Measurements from ENCODE around the gene YIPF2.

Gene YIPF2

DNA sequence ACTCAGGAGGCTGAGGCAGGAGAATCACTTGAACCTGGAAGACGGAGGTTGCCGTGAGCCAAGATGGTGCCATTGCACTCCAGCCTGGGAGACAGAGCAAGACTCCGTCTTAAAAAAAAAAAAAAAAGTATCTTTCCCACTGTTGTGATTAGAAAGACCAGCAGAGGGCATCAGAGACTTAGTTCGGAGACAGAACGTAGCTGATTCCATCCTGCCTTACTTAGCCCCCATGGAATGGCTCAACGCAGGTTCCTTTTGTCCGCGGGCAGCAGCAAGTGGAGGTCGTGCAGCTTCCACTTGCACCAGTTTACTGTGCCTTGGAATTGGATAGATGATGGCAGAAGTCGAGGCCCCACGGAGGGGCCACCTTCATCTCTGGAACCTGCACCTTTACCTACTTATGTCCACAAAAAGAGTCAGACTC lies 8.2 kb upstream of the YIPF2 start:
- no peak for DNase-seq

DNA sequence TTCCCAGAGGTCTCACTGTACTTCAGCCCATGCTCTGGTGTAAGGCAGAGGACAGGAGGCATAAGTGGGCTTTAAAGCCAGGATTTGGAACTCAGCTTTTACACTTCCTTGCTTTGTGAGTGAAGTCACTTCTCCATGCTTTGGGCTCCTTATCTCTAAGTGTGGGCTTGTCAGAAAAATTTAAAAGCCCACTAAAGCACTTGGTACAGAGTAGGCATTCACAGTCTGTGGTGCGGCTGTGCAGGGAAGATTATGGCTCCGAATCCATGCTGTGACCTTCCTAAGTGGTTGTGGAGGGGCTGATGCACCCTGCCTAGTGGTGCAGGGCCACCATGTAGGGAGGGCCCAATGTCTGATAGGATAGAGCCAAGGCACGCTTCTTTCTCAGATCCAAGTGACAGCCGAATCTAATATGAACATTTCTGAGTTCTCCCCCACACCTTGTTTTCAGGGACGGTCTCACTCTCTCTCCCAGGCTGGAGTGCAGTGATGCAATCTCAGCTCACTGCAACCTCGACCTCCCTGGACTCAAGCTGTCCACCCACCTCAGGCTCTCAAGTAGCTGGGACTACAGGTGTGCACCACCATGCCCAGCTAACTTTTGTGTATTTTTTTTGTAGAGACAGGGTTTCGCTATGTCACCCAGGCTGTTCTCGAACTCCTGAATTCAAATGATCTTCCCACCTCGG lies 7.1 kb upstream of the YIPF2 start:
- DNase-seq: no peak

DNA sequence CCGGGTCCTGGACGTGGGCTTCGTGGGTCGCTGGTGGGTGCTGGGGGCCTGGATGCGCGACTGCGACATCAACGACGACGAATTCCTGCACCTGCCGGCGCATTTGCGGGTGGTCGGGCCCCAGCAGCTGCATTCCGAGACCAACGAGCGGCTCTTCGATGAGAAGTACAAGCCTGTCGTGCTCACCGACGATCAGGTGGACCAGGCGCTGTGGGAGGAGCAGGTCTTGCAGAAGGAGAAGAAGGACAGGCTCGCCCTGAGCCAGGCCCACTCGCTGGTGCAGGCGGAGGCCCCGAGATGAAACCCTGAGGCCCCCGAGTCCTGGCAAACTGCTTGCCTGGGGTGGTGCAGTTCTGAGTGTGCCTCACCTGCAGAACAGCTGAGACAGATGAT lies 959 bp upstream of the YIPF2 start:
- no peak for DNase-seq

DNA sequence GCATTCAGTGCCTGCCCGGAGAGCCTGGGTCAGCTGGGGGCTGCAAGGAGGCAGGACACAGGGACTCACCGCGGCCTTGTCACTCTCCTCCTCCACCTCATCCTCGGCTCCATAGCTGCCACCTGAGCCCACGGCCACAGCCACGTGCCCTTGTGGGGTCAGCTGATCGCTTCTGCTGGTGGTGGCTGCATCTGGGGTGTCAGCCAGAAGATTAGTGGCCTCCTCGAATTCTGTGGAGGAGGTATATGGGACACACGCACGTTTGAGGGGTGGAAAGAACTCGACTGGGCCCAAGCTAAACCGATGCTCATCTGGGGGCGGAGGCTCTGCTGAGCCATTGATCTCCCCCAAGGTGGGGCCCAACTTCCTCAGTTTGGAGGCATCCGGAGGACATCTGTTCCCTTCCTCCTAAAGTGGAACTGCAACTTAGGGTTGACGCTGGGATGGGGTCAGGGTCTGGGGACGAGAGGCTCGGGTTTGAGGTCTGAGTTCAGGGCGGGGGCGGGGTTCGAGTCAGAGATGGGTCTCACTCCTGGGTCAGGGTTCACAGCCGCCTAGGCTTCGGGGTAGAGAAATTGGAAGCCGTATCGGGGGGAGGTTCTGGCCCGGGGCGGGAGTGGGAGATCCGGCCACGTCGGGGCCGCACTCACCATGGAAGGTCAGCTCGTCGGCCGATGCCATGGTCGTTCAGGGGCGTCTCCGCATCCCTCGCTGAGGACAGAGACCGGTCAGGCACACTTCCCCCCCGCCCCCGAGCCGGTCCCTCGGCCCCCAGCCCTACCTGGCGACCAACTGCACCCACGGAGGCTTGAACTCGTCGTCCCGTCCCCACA lies 493 bp downstream of the YIPF2 start:
- DNase-seq: no peak

DNA sequence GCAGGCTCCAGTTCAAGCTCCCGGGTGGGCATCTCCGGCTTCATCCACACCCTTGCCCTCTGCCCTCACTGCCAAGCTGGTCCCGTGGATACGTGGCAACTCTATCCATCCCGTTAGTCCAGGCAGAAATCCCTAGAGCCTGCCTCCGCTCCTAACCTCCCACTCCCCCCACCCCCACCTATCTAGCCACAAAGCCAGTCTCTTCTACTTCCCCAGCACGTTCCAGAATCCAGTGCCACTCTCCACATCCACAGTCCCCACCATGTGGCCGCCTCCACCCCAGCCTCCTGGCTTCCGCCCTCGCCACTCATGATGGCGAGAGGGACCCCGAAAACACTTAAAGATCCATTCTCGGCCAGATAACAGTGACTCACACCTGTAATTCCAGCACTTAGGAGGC lies 3.8 kb downstream of the YIPF2 start:
- DNase-seq: no peak

DNA sequence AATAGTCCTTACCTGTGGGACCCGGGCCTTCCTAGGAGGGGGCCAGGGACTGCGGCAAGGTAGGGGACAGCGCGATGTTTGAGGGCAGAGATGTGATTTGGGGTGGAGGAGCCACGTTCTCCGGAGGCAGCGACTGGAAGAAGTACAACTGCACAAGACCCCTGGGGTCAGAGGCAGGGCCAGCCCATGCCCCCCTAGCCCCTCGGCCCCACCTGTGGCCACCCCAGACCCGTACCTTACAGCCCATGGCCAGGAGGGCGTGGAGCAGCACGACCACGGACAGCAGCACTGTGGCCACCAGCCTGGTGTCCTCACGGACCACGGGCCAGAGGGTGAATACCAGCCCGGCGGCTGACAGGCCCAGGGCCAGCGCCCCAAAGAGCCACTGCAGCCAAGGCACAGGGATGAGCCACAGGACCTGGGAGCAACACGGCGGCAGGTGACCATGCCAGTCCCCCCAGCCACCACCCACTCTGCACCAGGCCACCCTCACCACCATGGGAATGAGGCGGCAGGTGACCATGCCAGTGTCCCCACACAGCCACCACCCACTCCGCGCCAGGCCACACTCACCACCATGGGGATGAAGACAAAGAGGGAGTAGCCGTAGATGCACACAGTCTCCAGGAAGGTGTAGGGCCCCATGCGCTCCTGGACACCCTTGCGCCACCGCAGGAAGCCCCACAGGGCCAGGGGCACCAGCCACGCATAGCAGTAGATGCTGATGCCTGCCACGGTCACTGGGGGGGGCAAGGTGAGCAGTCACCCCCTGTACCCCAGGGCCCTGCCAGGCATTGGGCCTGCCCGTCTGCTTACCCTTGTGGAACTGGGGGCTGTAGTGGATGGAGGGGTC lies 5.0 kb downstream of the YIPF2 start:
- no peak for DNase-seq

DNA sequence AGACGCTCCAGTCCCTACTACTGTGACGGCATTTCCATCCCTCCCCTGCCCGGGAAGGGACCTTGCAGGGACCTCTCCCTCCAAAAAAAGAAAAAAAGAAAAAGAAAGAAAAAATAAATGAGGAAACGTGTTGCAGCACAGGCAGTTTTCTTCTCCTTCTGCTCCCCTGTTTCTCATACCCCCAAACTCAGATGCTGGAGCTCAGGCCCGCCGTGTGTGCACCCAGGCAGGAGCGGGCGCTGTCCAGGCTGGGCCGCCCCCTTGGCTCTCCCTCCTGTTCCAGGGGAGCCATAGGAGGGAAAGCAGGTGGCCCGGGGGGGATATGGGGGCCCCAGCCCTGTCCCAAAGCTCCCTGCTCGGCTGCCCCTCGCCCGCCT lies 5.8 kb downstream of the YIPF2 start:
- no peak for DNase-seq

DNA sequence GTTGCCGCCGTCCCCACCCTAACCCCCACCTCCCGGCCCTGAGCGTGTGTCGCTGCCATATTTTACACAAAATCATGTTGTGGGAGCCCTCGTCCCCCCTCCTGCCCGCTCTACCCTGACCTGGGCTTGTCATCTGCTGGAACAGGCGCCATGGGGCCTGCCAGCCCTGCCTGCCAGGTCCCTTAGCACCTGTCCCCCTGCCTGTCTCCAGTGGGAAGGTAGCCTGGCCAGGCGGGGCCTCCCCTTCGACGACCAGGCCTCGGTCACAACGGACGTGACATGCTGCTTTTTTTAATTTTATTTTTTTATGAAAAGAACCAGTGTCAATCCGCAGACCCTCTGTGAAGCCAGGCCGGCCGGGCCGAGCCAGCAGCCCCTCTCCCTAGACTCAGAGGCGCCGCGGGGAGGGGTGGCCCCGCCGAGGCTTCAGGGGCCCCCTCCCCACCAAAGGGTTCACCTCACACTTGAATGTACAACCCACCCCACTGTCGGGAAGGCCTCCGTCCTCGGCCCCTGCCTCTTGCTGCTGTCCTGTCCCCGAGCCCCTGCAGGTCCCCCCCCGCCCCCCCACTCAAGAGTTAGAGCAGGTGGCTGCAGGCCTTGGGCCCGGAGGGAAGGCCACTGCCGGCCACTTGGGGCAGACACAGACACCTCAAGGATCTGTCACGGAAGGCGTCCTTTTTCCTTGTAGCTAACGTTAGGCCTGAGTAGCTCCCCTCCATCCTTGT lies 6.4 kb downstream of the YIPF2 start:
- no peak for DNase-seq

DNA sequence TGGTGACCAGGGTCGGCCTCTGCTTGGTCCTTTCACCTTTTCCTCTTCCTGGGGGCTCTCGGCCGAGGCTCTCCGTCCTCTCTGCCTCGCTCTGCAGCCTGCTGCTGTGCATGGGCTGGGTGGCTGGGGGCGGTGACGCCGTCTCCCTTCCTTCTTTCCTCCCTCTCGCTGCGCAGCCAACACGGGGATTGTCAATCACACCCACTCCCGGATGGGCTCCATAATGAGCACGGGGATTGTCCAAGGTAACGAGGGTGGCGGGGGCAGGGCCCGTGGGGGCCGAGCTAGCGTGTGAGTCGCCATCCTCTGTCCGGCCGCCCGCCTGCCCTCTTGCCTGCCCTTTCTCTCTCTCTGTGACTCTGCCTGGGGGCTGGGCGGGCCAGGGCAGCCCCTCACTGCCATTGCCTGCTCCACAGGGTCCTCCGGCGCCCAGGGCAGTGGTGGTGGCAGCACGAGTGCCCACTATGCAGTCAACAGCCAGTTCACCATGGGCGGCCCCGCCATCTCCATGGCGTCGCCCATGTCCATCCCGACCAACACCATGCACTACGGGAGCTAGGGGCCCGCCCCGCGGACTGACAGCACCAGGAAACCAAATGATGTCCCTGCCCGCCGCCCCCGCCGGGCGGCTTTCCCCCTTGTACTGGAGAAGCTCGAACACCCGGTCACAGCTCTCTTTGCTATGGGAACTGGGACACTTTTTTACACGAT lies 7.1 kb downstream of the YIPF2 start:
- DNase-seq: no peak

DNA sequence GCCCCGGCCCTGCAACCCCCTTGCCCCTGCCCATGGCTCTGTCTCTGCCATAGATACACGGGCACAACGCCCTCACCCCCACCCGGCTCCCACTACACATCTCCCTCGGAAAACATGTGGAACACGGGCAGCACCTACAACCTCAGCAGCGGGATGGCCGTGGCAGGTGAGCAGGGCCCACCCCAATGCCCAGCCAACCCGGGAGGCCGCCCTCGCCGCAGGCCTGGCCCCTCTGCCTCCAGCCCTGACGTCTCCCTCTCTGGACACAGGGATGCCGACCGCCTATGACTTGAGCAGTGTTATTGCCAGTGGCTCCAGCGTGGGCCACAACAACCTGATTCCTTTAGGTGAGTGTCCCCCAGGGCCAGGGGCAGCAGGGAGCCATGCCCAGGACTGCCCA lies 7.7 kb downstream of the YIPF2 start:
- no peak for DNase-seq

DNA sequence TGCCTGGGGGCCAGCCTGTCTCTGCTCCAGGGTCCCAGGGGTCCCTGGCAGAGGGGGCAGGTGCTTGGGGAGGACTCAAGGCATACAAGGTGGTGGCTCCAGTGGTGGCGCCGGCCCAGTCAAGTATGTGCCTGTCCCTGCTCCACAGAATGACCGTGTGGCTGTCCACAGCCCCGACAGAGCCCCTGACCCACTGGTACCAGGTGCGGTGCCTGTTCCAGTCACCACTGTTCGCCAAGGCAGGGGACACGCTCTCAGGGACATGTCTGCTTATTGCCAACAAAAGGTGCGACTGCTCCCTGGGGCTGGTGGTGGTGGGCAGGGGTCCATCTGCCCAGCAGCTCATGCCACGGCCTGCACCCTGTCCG lies 8.2 kb downstream of the YIPF2 start:
- DNase-seq: no peak

DNA sequence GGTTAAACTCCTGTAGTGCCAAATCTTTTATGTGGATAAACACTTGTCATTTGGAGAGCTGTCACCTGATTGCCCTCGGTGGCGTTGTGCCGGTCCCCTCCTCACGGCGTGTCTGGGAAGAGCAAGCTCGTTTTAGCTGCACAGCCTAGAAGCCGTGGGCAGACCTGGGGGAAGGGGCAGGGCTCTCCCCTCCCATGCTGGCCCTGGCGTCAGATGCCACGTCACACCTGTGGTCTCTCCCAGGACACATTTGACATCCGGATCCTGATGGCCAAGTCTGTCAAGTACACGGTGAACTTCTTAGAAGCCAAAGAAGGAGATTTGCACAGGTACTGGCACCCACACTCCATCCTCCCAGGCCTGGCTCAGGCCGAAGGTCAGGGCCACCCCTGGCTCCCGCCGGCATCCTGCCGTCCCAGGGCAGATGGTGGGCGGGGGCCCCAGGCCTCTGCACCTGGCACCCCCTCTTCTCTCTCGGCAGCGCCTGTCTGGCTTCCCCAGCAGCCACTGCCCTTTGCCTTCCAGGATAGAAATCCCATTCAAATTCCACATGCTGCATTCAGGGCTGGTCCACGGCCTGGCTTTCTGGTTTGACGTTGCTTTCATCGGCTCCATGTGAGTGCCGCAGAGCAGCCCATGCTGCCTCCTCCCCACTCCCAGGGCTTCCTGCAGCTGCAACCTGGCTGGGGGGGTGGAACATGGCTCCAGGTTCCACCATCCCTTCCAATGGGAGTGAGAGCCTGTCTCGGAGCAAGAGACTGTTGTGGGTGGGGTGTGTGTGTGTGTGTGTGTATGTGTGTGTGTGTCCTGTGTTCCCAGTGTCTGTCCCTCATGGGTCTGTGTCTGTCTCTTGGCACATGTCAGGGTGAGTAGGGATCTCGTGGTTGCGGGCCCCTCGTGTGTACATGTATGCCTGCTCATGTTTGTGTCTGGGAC lies 8.8 kb downstream of the YIPF2 start:
- no peak for DNase-seq

DNA sequence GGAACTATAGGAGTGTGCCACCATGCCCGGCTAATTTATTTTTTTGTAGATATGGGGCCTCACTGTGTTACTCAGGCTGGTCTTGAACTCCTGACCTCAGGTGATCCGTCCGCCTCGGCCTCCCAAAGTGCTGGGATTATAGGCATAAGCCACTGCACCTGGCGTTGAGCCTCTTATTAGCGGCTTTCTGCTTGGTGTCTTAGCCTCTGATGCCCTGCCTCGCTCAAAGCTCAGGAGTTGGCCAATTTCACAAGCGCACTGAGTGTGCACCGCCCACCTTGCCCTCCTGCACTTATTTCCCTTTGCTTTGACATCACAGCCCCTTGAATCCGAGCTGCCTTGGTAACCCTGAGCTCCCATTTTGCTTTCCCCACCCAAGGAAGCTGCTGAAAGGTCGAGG lies 10.1 kb downstream of the YIPF2 start:
- no peak for DNase-seq

DNA sequence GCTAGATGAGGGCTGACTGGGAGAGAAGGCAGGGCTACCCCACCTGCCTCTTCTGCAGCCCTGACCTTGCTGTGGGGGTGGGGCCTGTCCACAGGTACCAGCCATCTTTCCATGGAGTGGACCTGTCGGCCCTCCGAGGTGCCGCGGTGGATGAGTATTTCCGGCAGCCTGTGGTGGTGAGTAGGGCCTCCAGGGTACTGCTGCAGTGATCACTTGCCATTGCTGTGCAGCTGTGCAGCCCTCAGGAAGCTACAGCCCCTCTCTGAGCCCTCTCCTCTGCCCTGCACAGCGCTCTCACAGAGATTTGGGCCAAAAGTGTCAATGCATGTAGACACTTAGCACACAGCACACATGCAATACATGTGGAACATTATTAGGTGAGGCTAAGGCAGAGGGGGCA lies 11.8 kb downstream of the YIPF2 start:
- no peak for DNase-seq

DNA sequence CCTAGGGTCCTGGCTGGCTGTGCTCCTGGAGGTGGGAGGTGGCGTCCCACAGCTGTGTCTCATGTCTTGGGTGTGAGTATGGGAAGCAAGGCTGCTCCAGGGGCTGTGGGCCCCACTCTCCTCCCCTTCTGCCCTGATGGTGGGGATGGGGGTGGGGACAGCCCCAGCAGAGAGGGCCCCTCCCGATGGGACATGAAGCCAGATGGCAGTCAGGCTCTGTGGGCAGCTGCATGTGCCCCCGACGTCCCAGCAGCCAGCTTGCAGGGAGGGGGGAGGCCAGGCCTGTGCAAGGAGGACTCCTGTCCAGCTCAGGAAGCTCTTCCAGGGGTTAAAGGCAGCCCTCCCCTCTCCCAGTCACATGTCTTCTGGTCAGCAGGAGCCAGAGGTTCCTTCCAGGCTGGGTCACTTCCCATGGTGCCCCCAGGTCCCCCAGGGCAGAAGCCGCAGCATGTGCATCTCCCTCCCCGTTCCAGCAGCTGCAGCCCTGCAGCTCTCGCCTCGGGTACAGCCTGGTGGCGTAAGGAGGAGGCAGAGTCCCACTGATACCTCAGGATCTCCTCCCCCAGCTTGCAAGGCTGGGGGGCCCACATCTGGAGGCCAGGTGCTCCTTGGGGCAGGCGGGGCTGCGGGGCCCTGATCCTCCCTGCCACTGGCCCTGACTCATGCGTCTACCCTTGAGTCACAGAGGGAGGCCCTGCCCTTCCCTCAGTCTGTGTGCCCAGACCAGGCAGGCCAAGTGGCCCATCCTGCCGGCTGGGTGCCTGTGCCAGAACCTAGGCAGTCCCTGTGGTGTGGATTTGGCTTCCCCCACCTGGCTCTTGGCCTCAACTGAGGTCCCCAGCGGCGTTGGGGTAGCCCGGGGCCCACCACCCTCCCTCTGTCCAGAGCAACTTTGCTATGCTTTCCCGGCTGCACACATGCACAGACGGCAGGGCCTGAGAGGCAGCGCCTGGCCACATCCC lies 13.0 kb downstream of the YIPF2 start:
- DNase-seq: no peak

DNA sequence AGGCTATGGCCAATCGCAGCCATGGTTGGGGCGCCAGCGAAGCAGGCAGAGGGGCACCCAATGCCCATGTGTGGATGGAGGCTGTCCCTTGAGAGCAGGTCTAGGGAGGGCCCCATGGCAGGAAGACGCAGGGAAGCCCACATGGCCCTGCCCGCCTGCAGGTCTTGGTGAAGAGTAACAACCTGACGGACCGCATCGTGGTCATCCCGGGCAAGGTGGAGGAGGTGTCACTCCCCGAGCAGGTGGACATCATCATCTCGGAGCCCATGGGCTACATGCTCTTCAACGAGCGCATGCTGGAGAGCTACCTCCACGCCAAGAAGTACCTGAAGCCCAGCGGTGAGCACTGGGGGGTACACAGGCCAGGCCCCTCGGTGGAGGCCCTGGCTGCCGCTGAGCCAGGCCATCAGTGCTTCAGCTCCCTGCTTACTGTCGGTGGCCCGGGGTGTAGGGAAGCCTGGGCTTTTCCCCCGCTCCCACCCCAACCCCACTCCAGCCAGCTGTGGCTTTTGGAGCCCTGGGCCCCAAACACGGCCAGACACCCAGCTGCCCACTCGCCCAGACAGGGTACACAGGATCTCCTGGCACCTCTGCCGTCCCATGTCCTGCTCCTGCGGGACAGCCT lies 14.6 kb downstream of the YIPF2 start:
- no peak for DNase-seq

DNA sequence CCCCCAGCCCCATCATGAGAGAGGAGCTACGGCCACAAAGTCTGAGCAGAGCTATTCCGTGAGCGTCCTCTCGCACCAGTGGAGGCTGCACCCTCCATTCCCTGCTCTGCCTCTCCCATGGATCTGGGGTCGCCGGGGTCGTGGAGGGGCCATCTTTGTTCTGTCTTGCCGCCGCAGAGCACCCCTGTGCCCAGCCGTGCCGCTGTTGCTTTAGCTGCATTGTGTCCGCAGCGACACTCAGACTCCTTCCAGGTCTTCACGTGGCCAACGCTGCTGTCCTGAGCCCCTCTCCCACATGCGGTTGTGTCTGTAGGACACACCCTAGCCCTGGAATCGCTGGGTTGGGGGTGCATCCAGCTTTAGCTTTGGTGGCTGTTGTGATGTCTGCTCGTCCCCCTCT lies 15.8 kb downstream of the YIPF2 start:
- no peak for DNase-seq

DNA sequence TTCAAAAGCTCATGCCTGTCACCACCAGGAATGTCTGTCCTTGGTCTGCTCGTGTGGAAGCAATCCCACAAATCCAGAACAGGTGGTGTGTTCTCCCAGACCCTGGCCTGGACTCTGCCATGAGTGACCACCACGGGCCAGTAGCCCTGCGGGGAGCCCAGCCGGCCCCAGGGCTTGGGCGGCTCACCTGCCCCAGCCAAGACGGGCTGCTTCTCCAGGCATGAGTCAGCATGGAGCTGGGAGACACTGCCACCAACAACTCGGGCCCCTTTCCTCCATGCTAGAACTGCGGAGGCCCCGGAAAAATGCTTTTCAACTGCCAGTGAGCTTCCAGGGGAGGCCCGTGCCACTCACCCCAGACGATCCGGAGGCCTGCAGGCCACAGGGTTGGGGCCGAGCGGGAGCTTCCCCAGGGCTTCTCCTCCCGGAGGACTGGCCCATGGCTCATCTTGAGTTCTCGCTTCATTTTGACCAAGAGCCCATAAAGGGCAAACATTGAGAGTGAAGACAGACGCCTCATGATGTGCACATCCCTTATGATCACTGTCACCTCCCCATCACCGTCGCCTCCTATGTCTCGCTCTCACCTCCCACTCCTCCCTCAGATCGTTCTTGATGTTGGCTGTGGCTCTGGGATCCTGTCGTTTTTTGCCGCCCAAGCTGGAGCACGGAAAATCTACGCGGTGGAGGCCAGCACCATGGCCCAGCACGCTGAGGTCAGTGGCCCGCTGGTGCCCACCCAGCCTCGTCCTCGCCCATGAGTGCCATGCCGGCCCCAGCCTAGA lies 16.7 kb downstream of the YIPF2 start:
- DNase-seq: no peak
